NB4 (cell line): ENCODE measurements around the gene GAS2.

Experiments used
- MYC ChIP-seq: IDR thresholded peaks from 2 replicates; pipeline ENCODE4 v1.6.1; 2011; ENCODE audit warnings: low read depth, low read length
- TF ChIP-seq, protein P1 (sequence below): IDR thresholded peaks from one replicate; pipeline ENCODE4 v1.5.1; 2012; ENCODE audit warnings: low read depth, low read length

- TF ChIP-seq, protein P1, sequence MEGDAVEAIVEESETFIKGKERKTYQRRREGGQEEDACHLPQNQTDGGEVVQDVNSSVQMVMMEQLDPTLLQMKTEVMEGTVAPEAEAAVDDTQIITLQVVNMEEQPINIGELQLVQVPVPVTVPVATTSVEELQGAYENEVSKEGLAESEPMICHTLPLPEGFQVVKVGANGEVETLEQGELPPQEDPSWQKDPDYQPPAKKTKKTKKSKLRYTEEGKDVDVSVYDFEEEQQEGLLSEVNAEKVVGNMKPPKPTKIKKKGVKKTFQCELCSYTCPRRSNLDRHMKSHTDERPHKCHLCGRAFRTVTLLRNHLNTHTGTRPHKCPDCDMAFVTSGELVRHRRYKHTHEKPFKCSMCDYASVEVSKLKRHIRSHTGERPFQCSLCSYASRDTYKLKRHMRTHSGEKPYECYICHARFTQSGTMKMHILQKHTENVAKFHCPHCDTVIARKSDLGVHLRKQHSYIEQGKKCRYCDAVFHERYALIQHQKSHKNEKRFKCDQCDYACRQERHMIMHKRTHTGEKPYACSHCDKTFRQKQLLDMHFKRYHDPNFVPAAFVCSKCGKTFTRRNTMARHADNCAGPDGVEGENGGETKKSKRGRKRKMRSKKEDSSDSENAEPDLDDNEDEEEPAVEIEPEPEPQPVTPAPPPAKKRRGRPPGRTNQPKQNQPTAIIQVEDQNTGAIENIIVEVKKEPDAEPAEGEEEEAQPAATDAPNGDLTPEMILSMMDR: no peak
- no peak for TF ChIP-seq MYC
Observed at GRCh38 chr11:22749536-22749935, 83.1 kb downstream of the GAS2 start.
